HCT116 (cell line): ENCODE results near the gene RTL10. TPM values are rescaled to one million over a fixed set of nuclear protein-coding genes. Genes with fewer than 3 reads are reported as not detected.

Source experiments
- ATAC-seq: fragments of 200-7000 bp; cut with Tn5 transposase; 2 replicates; pipeline ENCODE4 v1.9.1; 2020; ENCODE audit warnings: mild to moderate bottlenecking, moderate library complexity
- BruUV-seq: library from RNA; stranded (reverse); fragments of 400-500 nt; replicated peaks from 2 replicates; lab custom pipeline; 2021; lab: Mats Ljungman, UMichigan
- CTCF ChIA-PET: fragments of 300-600 bp; sonication (Branson Sonifier 250); formaldehyde crosslinking; loops from one replicate; lab custom pipeline; 2021; ENCODE audit warnings: antibody characterized with exemption; lab: Charles Lee
- POLR2A ChIA-PET: fragments of 300-600, 350-600 bp; sonication (Branson Sonifier 250); formaldehyde crosslinking; loops from one replicate; lab custom pipeline; 2021; ENCODE audit warnings: antibody characterized with exemption; lab: Charles Lee
- RAD21 ChIA-PET, 2 experiments: fragments of 300-600 bp; sonication (Branson Sonifier 250); formaldehyde crosslinking; loops; one replicate each; lab custom pipeline; 2023; ENCODE audit warnings: low total read pairs in 2 of 2; ENCODE audit not compliant: uncharacterized antibody in 2 of 2, unreplicated experiment in 2 of 2, low non-redundant PET in 1 of 2; lab: Charles Lee
- DNase-seq: peaks from one replicate; pipeline ENCODE4 v3.0.0-alpha.2; 2010; ENCODE audit warnings: low read depth, low spot score
- H2AFZ ChIP-seq: fragments of 200-600 bp; shearing (Covaris generic), sonication (generic); 2 replicates; pipeline ENCODE4 v1.6.1; 2017; ENCODE audit warnings: low read depth, mixed run types, mixed read lengths, antibody characterized with exemption, low read length; ENCODE audit not compliant: poor library complexity, severe bottlenecking
- H3K27ac ChIP-seq: 2 replicates; pipeline ENCODE4 v1.5.1; 2012; ENCODE audit warnings: low read depth, low read length
- H3K27me3 ChIP-seq: fragments of 200-600 bp; sonication (generic); 2 replicates; pipeline ENCODE4 v1.6.1; 2016; ENCODE audit warnings: mixed run types, low read length, mixed read lengths; ENCODE audit not compliant: insufficient read depth
- H3K36me3 ChIP-seq, 2 experiments: fragments of 200-500 bp in 1 of 2; fragments of 200-600 bp in 1 of 2; sonication (Bioruptor generic) in 1 of 2; sonication (generic) in 1 of 2; 2 replicates each; pipeline versions ENCODE4 v1.5.1 to v1.6.1; 2014 to 2016; ENCODE audit warnings: low read length in 2 of 2, inconsistent platforms in 1 of 2, mixed read lengths in 1 of 2, mixed run types in 1 of 2; ENCODE audit not compliant: insufficient read depth in 2 of 2, control insufficient read depth in 1 of 2
- H3K4me1 ChIP-seq, 2 experiments: fragments of 200-600 bp in 1 of 2; sonication (generic) in 1 of 2; 2 replicates each; pipeline versions ENCODE4 v1.5.1 to v1.6.1; 2012 to 2017; ENCODE audit warnings: low read length in 2 of 2, inconsistent platforms in 1 of 2, mild to moderate bottlenecking in 1 of 2, mixed read lengths in 1 of 2, mixed run types in 1 of 2, moderate library complexity in 1 of 2; ENCODE audit not compliant: insufficient read depth in 2 of 2, control insufficient read depth in 1 of 2
- H3K4me2 ChIP-seq: fragments of 200-600 bp; sonication (generic); 2 replicates; pipeline ENCODE4 v1.6.1; 2017; ENCODE audit warnings: mixed run types, low read length, mixed read lengths
- H3K4me3 ChIP-seq, 2 experiments: fragments of 200-600 bp in 1 of 2; sonication (generic) in 1 of 2; replicated peaks in 1 of 2; 2 replicates each; pipeline ENCODE4 v1.5.1; 2011 to 2016; ENCODE audit warnings: low read length in 2 of 2, control low read depth in 1 of 2, low read depth in 1 of 2, mild to moderate bottlenecking in 1 of 2, mixed read lengths in 1 of 2, mixed run types in 1 of 2
- H3K79me2 ChIP-seq: fragments of 200-600 bp; sonication (generic); 2 replicates; pipeline ENCODE4 v1.6.1; 2017; ENCODE audit warnings: mild to moderate bottlenecking, mixed run types, low read length, moderate library complexity, mixed read lengths; ENCODE audit not compliant: insufficient read depth
- H3K9ac ChIP-seq: fragments of 200-600 bp; sonication (generic); 2 replicates; pipeline ENCODE4 v1.6.1; 2016; ENCODE audit warnings: low read length, mixed read lengths
- H3K9me2 ChIP-seq: fragments of 200-600 bp; sonication (generic), shearing (Covaris generic); 2 replicates; pipeline ENCODE4 v1.6.1; 2017; ENCODE audit warnings: mixed run types, mild to moderate bottlenecking, moderate library complexity; ENCODE audit not compliant: insufficient read depth
- H3K9me3 ChIP-seq, 2 experiments: fragments of 200-500 bp in 1 of 2; fragments of 200-600 bp in 1 of 2; sonication (Bioruptor generic) in 1 of 2; sonication (generic) in 1 of 2; 2 replicates each; pipeline ENCODE4 v1.6.1; 2014 to 2017; ENCODE audit warnings: low read length in 2 of 2, mixed read lengths in 2 of 2, inconsistent platforms in 1 of 2, low read depth in 1 of 2, mild to moderate bottlenecking in 1 of 2, mixed run types in 1 of 2, moderate library complexity in 1 of 2; ENCODE audit not compliant: control insufficient read depth in 1 of 2, insufficient read depth in 1 of 2
- H4K20me1 ChIP-seq: fragments of 200-600 bp; sonication (generic), shearing (Covaris generic); 2 replicates; pipeline ENCODE4 v1.6.1; 2017; ENCODE audit warnings: mixed run types, mild to moderate bottlenecking, moderate library complexity; ENCODE audit not compliant: insufficient read depth
- CBX3 ChIP-seq: IDR thresholded peaks from 2 replicates; pipeline ENCODE4 v1.6.1; 2012; ENCODE audit warnings: low read depth
- CEBPB ChIP-seq: IDR thresholded peaks from 2 replicates; pipeline ENCODE4 v1.6.1; 2012; ENCODE audit warnings: low read depth
- SIN3A ChIP-seq: IDR thresholded peaks from 2 replicates; pipeline ENCODE4 v1.6.1; 2012; ENCODE audit warnings: low read depth
- SRF ChIP-seq: IDR thresholded peaks from 2 replicates; pipeline ENCODE4 v1.6.1; 2012; ENCODE audit warnings: low read depth
- ZFX ChIP-seq: fragments of 450-650 bp; IDR thresholded peaks from 2 replicates; pipeline ENCODE4 v1.6.1; 2017
- intact Hi-C: fragments of 100-400 bp; cut with micrococcal nuclease; formaldehyde crosslinking; loops from 2 replicates; pipeline ENCODE4 v1.10.0; 2022
- total RNA-seq: library from RNA; stranded (reverse); gene quantifications from one replicate; pipeline ENCODE4 v1.2.1, GENCODE V29; 2021; ENCODE audit not compliant: unreplicated experiment
- TF ChIP-seq, protein P1 (sequence below): IDR thresholded peaks from 2 replicates; pipeline ENCODE4 v1.6.1; 2012
- TF ChIP-seq, protein P2 (sequence below): IDR thresholded peaks from 2 replicates; pipeline ENCODE4 v1.6.1; 2012
- TF ChIP-seq, protein P3 (sequence below), 3 experiments: fragments of 200-600 bp in 1 of 3; sonication (generic) in 1 of 3; IDR thresholded peaks in 2 of 3; conservative IDR thresholded peaks in 1 of 3; 2 replicates each; pipeline ENCODE4 v1.5.1; 2012 to 2017; ENCODE audit warnings: low read depth in 2 of 3, low read length in 2 of 3, antibody characterized with exemption in 1 of 3, borderline replicate concordance in 1 of 3, control low read depth in 1 of 3, mild to moderate bottlenecking in 1 of 3, mixed read lengths in 1 of 3, mixed run types in 1 of 3, moderate library complexity in 1 of 3; ENCODE audit not compliant: insufficient read depth in 1 of 3
- TF ChIP-seq, protein P4 (sequence below): IDR thresholded peaks from 2 replicates; pipeline ENCODE4 v1.6.1; 2012; ENCODE audit warnings: low read depth

Gene RTL10
- total RNA-seq, 1 experiment from 2014 or later, result 24.6 TPM

DNA sequence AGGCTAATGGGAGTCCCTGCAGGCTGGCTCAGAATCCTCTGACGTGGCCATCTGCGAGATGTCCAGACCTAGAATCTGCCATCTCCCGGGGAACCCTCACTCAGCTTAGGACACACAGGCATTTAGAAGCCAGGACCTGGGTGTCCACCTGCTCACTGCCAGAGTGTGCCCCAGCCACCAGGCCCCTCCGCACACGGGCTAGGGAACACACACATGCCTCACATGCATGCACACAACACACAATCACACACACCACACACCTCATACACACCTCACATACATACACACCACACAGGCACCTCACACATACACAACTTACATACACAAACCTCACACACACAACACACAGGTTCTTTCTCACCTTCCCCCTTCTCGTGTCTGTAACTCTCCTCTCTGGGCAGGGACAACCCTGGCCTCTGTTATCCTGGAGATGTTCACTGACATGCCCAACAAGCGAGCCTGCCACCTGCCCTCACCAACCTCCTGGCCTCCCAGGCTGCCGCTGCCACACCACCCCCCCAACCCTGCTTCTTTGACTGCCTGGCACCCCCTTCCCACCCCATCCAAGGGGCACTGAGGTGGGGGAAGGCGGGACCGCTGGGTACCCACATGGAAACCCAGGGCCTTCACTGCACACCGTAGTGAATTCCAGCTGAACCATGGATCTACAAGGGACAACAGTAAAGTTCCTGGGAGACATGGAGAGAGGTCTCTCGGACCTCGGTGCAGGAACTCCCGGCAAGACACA lies 38.1 kb downstream of the RTL10 start:
- intact Hi-C loops, result no loop called here
- no peaks in the 10 kb centered on the region for H3K9me2 ChIP-seq
- TF ChIP-seq CBX3 (no peak), SRF (no peak)
- TF ChIP-seq, protein P1, sequence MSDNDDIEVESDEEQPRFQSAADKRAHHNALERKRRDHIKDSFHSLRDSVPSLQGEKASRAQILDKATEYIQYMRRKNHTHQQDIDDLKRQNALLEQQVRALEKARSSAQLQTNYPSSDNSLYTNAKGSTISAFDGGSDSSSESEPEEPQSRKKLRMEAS, result no peak
- TF ChIP-seq, protein P2, sequence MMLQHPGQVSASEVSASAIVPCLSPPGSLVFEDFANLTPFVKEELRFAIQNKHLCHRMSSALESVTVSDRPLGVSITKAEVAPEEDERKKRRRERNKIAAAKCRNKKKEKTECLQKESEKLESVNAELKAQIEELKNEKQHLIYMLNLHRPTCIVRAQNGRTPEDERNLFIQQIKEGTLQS, result no peak
- TF ChIP-seq, protein P3, sequence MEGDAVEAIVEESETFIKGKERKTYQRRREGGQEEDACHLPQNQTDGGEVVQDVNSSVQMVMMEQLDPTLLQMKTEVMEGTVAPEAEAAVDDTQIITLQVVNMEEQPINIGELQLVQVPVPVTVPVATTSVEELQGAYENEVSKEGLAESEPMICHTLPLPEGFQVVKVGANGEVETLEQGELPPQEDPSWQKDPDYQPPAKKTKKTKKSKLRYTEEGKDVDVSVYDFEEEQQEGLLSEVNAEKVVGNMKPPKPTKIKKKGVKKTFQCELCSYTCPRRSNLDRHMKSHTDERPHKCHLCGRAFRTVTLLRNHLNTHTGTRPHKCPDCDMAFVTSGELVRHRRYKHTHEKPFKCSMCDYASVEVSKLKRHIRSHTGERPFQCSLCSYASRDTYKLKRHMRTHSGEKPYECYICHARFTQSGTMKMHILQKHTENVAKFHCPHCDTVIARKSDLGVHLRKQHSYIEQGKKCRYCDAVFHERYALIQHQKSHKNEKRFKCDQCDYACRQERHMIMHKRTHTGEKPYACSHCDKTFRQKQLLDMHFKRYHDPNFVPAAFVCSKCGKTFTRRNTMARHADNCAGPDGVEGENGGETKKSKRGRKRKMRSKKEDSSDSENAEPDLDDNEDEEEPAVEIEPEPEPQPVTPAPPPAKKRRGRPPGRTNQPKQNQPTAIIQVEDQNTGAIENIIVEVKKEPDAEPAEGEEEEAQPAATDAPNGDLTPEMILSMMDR (IDR thresholded peaks at IDR 0.05 in 2 of 3, conservative IDR thresholded peaks at IDR 0.05 in 1 of 3; ENCODE audit: borderline replicate concordance in 1 of 3, insufficient read depth in 1 of 3, low read depth in 2 of 3, low read length in 2 of 3), result no peak
- H3K27ac ChIP-seq, result no peak overlapping the region
- no TSS peak for BruUV-seq
- ATAC-seq, result no peak
- H3K79me2 ChIP-seq, result no peaks in the 10 kb centered on the region
- ChIA-PET RAD21 (no interaction called here), CTCF (no interaction called here), POLR2A (no interaction called here)
- no peak for DNase-seq
- H3K4me1 ChIP-seq, result no peaks in the 10 kb centered on the region
- H3K36me3 ChIP-seq, result no peaks in the 10 kb centered on the region
- no peaks in the 10 kb centered on the region for H4K20me1 ChIP-seq
- no peaks in the 10 kb centered on the region for H3K27me3 ChIP-seq
- H3K9me3 ChIP-seq, result no peaks in the 10 kb centered on the region
- H3K9ac ChIP-seq, result no peak overlapping the region
- H3K4me3 ChIP-seq, result no peak overlapping the region
- H3K4me2 ChIP-seq, result no peak overlapping the region
- H2AFZ ChIP-seq, result no peak overlapping the region

DNA sequence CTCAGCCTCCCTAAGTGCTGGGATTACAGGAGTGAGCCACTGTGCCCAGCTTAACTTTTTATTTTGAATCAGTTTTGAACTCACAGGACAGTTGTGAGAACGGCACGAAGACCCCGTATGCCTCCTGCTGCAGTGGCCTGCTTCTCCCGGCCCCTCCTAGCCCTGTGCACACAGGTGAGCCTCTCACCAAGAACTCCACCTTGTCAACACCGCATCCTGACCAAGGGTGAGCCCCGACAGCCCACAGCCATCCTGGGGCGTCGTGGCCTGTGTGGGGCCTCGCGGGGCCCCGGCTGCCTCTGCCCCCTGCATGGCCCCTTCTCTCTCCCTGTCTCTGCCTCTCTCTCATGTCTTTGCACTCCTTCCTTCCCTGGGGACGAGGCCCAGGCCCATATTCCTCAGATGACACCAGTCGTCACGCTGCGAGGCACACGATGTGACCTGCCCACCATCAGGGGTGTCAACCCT lies 38.8 kb downstream of the RTL10 start:
- Histone ChIP-seq H3K9me3 (no peaks in the 10 kb centered on the region), H3K9me2 (no peaks in the 10 kb centered on the region), H3K79me2 (no peaks in the 10 kb centered on the region), H3K4me2 (no peak overlapping the region), H3K9ac (no peak overlapping the region), H3K36me3 (no peaks in the 10 kb centered on the region), H3K27ac (no peak overlapping the region), H3K4me3 (no peak overlapping the region), H3K27me3 (no peaks in the 10 kb centered on the region), H4K20me1 (no peaks in the 10 kb centered on the region), H3K4me1 (no peaks in the 10 kb centered on the region), H2AFZ (no peak overlapping the region)
- no TSS peak for BruUV-seq
- intact Hi-C loops, result no loop called here
- ChIA-PET CTCF (no interaction called here), RAD21 (no interaction called here), POLR2A (no interaction called here)
- ATAC-seq (no peak), DNase-seq (no peak)
- TF ChIP-seq, protein P4, sequence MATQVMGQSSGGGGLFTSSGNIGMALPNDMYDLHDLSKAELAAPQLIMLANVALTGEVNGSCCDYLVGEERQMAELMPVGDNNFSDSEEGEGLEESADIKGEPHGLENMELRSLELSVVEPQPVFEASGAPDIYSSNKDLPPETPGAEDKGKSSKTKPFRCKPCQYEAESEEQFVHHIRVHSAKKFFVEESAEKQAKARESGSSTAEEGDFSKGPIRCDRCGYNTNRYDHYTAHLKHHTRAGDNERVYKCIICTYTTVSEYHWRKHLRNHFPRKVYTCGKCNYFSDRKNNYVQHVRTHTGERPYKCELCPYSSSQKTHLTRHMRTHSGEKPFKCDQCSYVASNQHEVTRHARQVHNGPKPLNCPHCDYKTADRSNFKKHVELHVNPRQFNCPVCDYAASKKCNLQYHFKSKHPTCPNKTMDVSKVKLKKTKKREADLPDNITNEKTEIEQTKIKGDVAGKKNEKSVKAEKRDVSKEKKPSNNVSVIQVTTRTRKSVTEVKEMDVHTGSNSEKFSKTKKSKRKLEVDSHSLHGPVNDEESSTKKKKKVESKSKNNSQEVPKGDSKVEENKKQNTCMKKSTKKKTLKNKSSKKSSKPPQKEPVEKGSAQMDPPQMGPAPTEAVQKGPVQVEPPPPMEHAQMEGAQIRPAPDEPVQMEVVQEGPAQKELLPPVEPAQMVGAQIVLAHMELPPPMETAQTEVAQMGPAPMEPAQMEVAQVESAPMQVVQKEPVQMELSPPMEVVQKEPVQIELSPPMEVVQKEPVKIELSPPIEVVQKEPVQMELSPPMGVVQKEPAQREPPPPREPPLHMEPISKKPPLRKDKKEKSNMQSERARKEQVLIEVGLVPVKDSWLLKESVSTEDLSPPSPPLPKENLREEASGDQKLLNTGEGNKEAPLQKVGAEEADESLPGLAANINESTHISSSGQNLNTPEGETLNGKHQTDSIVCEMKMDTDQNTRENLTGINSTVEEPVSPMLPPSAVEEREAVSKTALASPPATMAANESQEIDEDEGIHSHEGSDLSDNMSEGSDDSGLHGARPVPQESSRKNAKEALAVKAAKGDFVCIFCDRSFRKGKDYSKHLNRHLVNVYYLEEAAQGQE, result no peak
- no peak for TF ChIP-seq ZFX
- TF ChIP-seq, protein P3 (IDR thresholded peaks at IDR 0.05 in 2 of 3, conservative IDR thresholded peaks at IDR 0.05 in 1 of 3; ENCODE audit: borderline replicate concordance in 1 of 3, insufficient read depth in 1 of 3, low read depth in 2 of 3, low read length in 2 of 3), result no peak
- no peak for TF ChIP-seq SIN3A
- no peak for TF ChIP-seq CEBPB
- TF ChIP-seq, protein P2, result no peak
